Neural progenitor cell (in vitro differentiated cells): ENCODE measurements around the gene PLA2G4F. TPM values are rescaled to one million over a fixed set of nuclear protein-coding genes. Genes with fewer than 3 reads are reported as not detected.

Source experiments
- DNase-seq: peaks from one replicate; pipeline ENCODE4 v3.0.0-alpha.2; 2016; ENCODE audit warnings: low spot score
- H2AFZ ChIP-seq: fragments of 200-600 bp; sonication (generic); replicated peaks from 2 replicates; pipeline ENCODE4 v1.6.1; 2016; ENCODE audit warnings: antibody characterized with exemption
- H3F3A ChIP-seq: fragments of 200-600 bp; sonication (generic); 2 replicates; pipeline ENCODE4 v1.6.1; 2016; ENCODE audit warnings: antibody characterized with exemption, low read depth
- H3K27ac ChIP-seq: fragments of 200-600 bp; sonication (generic); 2 replicates; pipeline ENCODE4 v1.5.1; 2016; ENCODE audit warnings: mild to moderate bottlenecking
- H3K27me3 ChIP-seq: fragments of 200-600 bp; sonication (generic); 2 replicates; pipeline ENCODE4 v1.6.1; 2016; ENCODE audit warnings: mild to moderate bottlenecking, moderate library complexity
- H3K36me3 ChIP-seq: fragments of 200-600 bp; sonication (generic); 2 replicates; pipeline ENCODE4 v1.5.1; 2016
- H3K4me1 ChIP-seq: fragments of 200-600 bp; sonication (generic); 2 replicates; pipeline ENCODE4 v1.6.1; 2016; ENCODE audit warnings: mixed run types
- H3K4me2 ChIP-seq: fragments of 200-600 bp; sonication (generic); 2 replicates; pipeline ENCODE4 v1.6.1; 2016
- H3K4me3 ChIP-seq: fragments of 200-600 bp; sonication (generic); 2 replicates; pipeline ENCODE4 v1.5.1; 2016
- H3K79me2 ChIP-seq: fragments of 200-600 bp; sonication (generic); 2 replicates; pipeline ENCODE4 v1.6.1; 2016; ENCODE audit warnings: low read depth
- H3K9ac ChIP-seq: fragments of 200-600 bp; sonication (generic); 2 replicates; pipeline ENCODE4 v1.6.1; 2016
- H3K9me3 ChIP-seq: fragments of 200-600 bp; sonication (generic); 2 replicates; pipeline ENCODE4 v1.5.1; 2016; ENCODE audit warnings: low read depth
- H4K20me1 ChIP-seq: fragments of 200-600 bp; sonication (generic); 2 replicates; pipeline ENCODE4 v1.6.1; 2016; ENCODE audit warnings: low read depth
- H3K27ac Mint-ChIP-seq: 3 replicates; pipeline ENCODE4 v1.8.0; 2021; ENCODE audit warnings: mixed read lengths
- H3K27me3 Mint-ChIP-seq: 2 replicates; pipeline ENCODE4 v1.8.0; 2022; ENCODE audit warnings: low read depth, mild to moderate bottlenecking, inconsistent platforms, moderate library complexity, mixed read lengths; ENCODE audit not compliant: insufficient read depth
- H3K36me3 Mint-ChIP-seq: 3 replicates; pipeline ENCODE4 v1.8.0; 2021; ENCODE audit warnings: mixed read lengths
- H3K4me1 Mint-ChIP-seq: 3 replicates; pipeline ENCODE4 v1.8.0; 2021; ENCODE audit warnings: mixed read lengths
- H3K4me3 Mint-ChIP-seq: 3 replicates; pipeline ENCODE4 v1.8.0; 2021; ENCODE audit warnings: mild to moderate bottlenecking, moderate library complexity, mixed read lengths
- H3K9me3 Mint-ChIP-seq: 3 replicates; pipeline ENCODE4 v1.8.0; 2020; ENCODE audit warnings: mixed read lengths
- CTCF ChIP-seq: fragments of 200-600 bp; sonication (generic); IDR thresholded peaks from 2 replicates; pipeline ENCODE4 v1.5.1; 2017; ENCODE audit warnings: antibody characterized with exemption, mild to moderate bottlenecking
- EZH2 ChIP-seq: fragments of 200-600 bp; sonication (generic); IDR thresholded peaks from 2 replicates; pipeline ENCODE4 v1.6.1; 2017; ENCODE audit warnings: antibody characterized with exemption, mild to moderate bottlenecking, moderate library complexity
- EZH2phosphoT487 ChIP-seq: fragments of 200-600 bp; sonication (generic); IDR thresholded peaks from 2 replicates; pipeline ENCODE4 v1.6.1; 2017; ENCODE audit warnings: antibody characterized with exemption
- microRNA counts: library from miRNA; unstranded; fragments of <30 nt; microRNA quantifications from one replicate; lab custom pipeline; 2016
- microRNA-seq: library from miRNA; unstranded; fragments of <30 nt; microRNA quantifications from one replicate; pipeline ENCODE4, GENCODE V29; 2016
- small RNA-seq: library from RNA; depleted of rRNA; stranded (forward); fragments of <200 nt; gene quantifications from one replicate; pipeline ENCODE3, GENCODE V24; 2015
- total RNA-seq: library from RNA; depleted of rRNA; stranded (reverse); fragments of >200 nt; gene quantifications from 2 replicates; pipeline ENCODE4 v1.2.3, GENCODE V29; 2015; ENCODE audit warnings: low replicate concordance

PLA2G4F gene
- total RNA-seq, 1 donor from 2014 or later: not detected

- no peaks in the 10 kb centered on the region for H3K9me3 Mint-ChIP-seq
- no peaks in the 10 kb centered on the region for H4K20me1 ChIP-seq
- H3K4me1 ChIP-seq: peaks cover 8% of the 10 kb centered on the region
- no peaks in the 10 kb centered on the region for H3K79me2 ChIP-seq
- no peak overlapping the region for H3K27ac ChIP-seq
- DNase-seq: no peak
- H3K27ac Mint-ChIP-seq: no peak overlapping the region
- H3K4me3 ChIP-seq: no peak overlapping the region
- no peaks in the 10 kb centered on the region for H3K36me3 Mint-ChIP-seq
- H3K27me3 ChIP-seq: no peaks in the 10 kb centered on the region
- TF ChIP-seq CTCF (no peak), EZH2 (no peak), EZH2phosphoT487 (no peak)
- no peak overlapping the region for H3K4me3 Mint-ChIP-seq
- H3K4me2 ChIP-seq: no peak overlapping the region
- H3K9me3 ChIP-seq: no peaks in the 10 kb centered on the region
- no peak overlapping the region for H2AFZ ChIP-seq
- peaks cover 6% of the 10 kb centered on the region for H3K27me3 Mint-ChIP-seq
- H3F3A ChIP-seq: no peaks in the 10 kb centered on the region
- no peak overlapping the region for H3K9ac ChIP-seq
- peaks cover 31% of the 10 kb centered on the region for H3K4me1 Mint-ChIP-seq
- H3K36me3 ChIP-seq: no peaks in the 10 kb centered on the region
Measured at GRCh38 chr15:42090781-42091180, 65.7 kb downstream of the PLA2G4F start.

- TF ChIP-seq CTCF (no peak), EZH2phosphoT487 (no peak), EZH2 (no peak)
- H3K4me1 ChIP-seq: peaks cover 8% of the 10 kb centered on the region
- no peaks in the 10 kb centered on the region for H4K20me1 ChIP-seq
- no peak overlapping the region for H3K9ac ChIP-seq
- Mint-ChIP-seq H3K27ac (no peak overlapping the region), H3K4me3 (no peak overlapping the region), H3K27me3 (peaks cover 6% of the 10 kb centered on the region), H3K4me1 (peaks cover 34% of the 10 kb centered on the region), H3K36me3 (no peaks in the 10 kb centered on the region), H3K9me3 (no peaks in the 10 kb centered on the region)
- H2AFZ ChIP-seq: no peak overlapping the region
- H3K79me2 ChIP-seq: no peaks in the 10 kb centered on the region
- H3K27ac ChIP-seq: no peak overlapping the region
- no peaks in the 10 kb centered on the region for H3F3A ChIP-seq
- H3K36me3 ChIP-seq: no peaks in the 10 kb centered on the region
- H3K4me2 ChIP-seq: no peak overlapping the region
- H3K9me3 ChIP-seq: no peaks in the 10 kb centered on the region
- no peak overlapping the region for H3K4me3 ChIP-seq
- DNase-seq: no peak
- H3K27me3 ChIP-seq: no peaks in the 10 kb centered on the region
Measured at GRCh38 chr15:42090370-42090769, 66.1 kb downstream of the PLA2G4F start.

GRCh38 chr15:42089942-42090341 lies 66.5 kb downstream of the PLA2G4F start:
- H3K9me3 Mint-ChIP-seq: no peaks in the 10 kb centered on the region
- no peak overlapping the region for H2AFZ ChIP-seq
- no peak for TF ChIP-seq EZH2phosphoT487
- no peak for TF ChIP-seq CTCF
- no peak for TF ChIP-seq EZH2

More at GRCh38 chr15:42089942-42090341, 66.5 kb downstream of the PLA2G4F start:
- Histone ChIP-seq H3K4me2 (no peak overlapping the region), H3K4me1 (peaks cover 9% of the 10 kb centered on the region), H3F3A (no peaks in the 10 kb centered on the region), H4K20me1 (no peaks in the 10 kb centered on the region), H3K9me3 (no peaks in the 10 kb centered on the region), H3K4me3 (no peak overlapping the region), H3K9ac (no peak overlapping the region), H3K27me3 (no peaks in the 10 kb centered on the region), H3K36me3 (no peaks in the 10 kb centered on the region), H3K79me2 (no peaks in the 10 kb centered on the region), H3K27ac (no peak overlapping the region)
- Mint-ChIP-seq H3K36me3 (no peaks in the 10 kb centered on the region), H3K27me3 (peaks cover 6% of the 10 kb centered on the region), H3K27ac (no peak overlapping the region), H3K4me3 (no peak overlapping the region), H3K4me1 (peaks cover 36% of the 10 kb centered on the region)
- no peak for DNase-seq

MicroRNA genes within 50 kb of the gene (microRNA counts, 767-probe panel; counts per million panel counts)
- microRNA hsa-miR-627 (lab: Ali Mortazavi, UCI): 460 counts per million, percentile 90 among the panel's probes with 10 or more counts

Small RNA genes lying within 50 kb of the gene (microRNA-seq; reads per million reads assigned to microRNA genes)
- gene MIR627: 7.3 reads per million, percentile 31 among the genes with 10 or more reads in this experiment

Small RNA genes lying within 50 kb of the gene (small RNA-seq; reads per million reads assigned to genes)
- 0.07 reads per million for gene MIR627

Other genes with a start within 250 kb of the PLA2G4F start
- gene EHD4, start 184.1 kb downstream of the PLA2G4F start, total RNA-seq: 6.9 and 11.9 TPM in 2 replicates
- gene PLA2G4E, start 135.6 kb downstream of the PLA2G4F start, total RNA-seq: not detected in 2 replicates
- not detected in 2 replicates for gene PLA2G4D, start 62.1 kb downstream of the PLA2G4F start, total RNA-seq
- gene VPS39, start 51.7 kb upstream of the PLA2G4F start, total RNA-seq: 55.3 and 66.9 TPM in 2 replicates
- gene GANC, start 116.6 kb upstream of the PLA2G4F start, total RNA-seq: 11.6 and 22.7 TPM in 2 replicates
- gene TMEM87A, start 116.8 kb upstream of the PLA2G4F start, total RNA-seq: 43.3 and 47.0 TPM in 2 replicates
- gene CAPN3, start 202.9 kb upstream of the PLA2G4F start, total RNA-seq: 0.37 TPM in 1 of 2 replicates, not detected in the other